Activated CD8-positive, alpha-beta memory T cell treated with anti-CD3 and anti-CD28 coated beads, Interleukin-2, amount 50 U/mL, for 24 hours (primary cell): ENCODE data around the gene ALK.

Experiments used
- DNase-seq: peaks from one replicate; pipeline ENCODE4 v3.0.0-alpha.2; 2020; ENCODE audit errors: extremely low read depth

The ALK gene

GRCh38 chr2:29224693-29225551, 696.5 kb downstream of the ALK start:
- no peak for DNase-seq

GRCh38 chr2:29223851-29224692, 697.3 kb downstream of the ALK start:
- no peak for DNase-seq

GRCh38 chr2:29223257-29223656, 698.1 kb downstream of the ALK start:
- no peak for DNase-seq

GRCh38 chr2:29222381-29223179, 698.8 kb downstream of the ALK start:
- DNase-seq: no peak

GRCh38 chr2:29220506-29221270, 700.7 kb downstream of the ALK start:
- no peak for DNase-seq

GRCh38 chr2:29219374-29219773, 702.0 kb downstream of the ALK start:
- no peak for DNase-seq

- no peak for DNase-seq
Observed at GRCh38 chr2:29218550-29219125, 702.7 kb downstream of the ALK start.

GRCh38 chr2:29218071-29218470, 703.3 kb downstream of the ALK start:
- DNase-seq: no peak

GRCh38 chr2:29216609-29216909, 704.8 kb downstream of the ALK start:
- DNase-seq: no peak

GRCh38 chr2:29215739-29216608, 705.4 kb downstream of the ALK start:
- no peak for DNase-seq

GRCh38 chr2:29215073-29215472, 706.3 kb downstream of the ALK start:
- no peak for DNase-seq

GRCh38 chr2:29213888-29214291, 707.5 kb downstream of the ALK start:
- no peak for DNase-seq

GRCh38 chr2:29212009-29212408, 709.4 kb downstream of the ALK start:
- DNase-seq: no peak

- no peak for DNase-seq
Observed at GRCh38 chr2:29209551-29209950, 711.8 kb downstream of the ALK start.

GRCh38 chr2:29207352-29208148, 713.8 kb downstream of the ALK start:
- no peak for DNase-seq

GRCh38 chr2:29206941-29207340, 714.4 kb downstream of the ALK start:
- DNase-seq: no peak

- DNase-seq: no peak
Observed at GRCh38 chr2:29202819-29203495, 718.4 kb downstream of the ALK start.

- DNase-seq: no peak
Observed at GRCh38 chr2:29201979-29202378, 719.4 kb downstream of the ALK start.
